ENCODE data around the gene CSNK2A2. TPM values are rescaled to one million over a fixed set of nuclear protein-coding genes. Genes with fewer than 3 reads are reported as not detected.
A peak's percentile ranks its signal among the peaks of the same experiment; 100 is the strongest.

The CSNK2A2 gene
- total RNA-seq, 1 donor from 2014 or later, result 35.5 TPM

DNA sequence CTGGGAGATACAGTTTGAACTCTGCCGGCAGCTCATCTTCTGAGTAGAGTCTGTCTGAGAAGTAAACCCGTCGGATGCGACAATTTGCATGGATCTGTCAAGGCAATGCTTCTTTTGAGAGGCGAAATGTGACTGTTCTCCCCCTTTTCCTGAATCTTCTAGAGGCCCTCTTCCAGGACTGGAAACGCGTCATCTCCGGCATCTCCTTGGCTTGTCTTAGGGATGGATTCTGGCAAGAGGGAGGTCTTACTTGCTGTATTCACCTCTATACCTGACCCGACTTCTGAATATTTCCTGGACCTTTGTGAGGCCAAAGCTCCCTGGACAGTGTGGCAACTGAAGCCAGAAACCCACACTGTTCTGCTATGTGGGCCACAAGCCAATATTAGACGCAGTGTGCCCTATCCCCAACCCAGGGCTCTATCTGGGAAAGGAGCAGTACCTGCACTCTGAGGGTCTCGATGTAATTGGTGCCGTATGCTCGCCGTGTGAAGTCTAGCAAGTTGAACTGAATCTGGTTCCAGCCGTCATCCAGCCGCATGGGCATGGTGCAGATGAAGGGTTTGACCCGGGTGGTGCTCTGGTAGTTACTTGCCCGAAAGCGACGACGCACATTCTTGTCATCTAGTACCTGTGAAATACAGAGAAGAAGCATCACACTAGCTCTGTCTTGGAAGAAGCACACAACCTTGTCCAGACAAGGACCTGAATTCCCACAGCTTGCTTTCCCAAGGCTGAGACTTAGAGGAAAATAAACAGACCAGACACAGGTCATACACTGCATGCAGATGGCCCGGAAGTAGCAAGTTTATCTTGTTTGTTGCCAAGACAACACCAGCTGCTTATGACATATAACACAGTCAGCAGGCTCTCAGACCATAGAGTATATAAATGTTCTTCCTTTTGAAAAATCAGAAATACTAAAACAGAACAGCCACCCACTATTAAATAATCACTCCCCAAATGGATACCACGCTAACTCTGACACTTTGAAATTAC is 82.8 kb downstream of the CSNK2A2 start:
- no peaks in the 10 kb centered on the region for H3K27me3 ChIP-seq (ENCODE audit: control insufficient read depth, insufficient read depth, low read length)
- FAIRE-seq, result peak; percentile 47
- TF ChIP-seq, protein P1, sequence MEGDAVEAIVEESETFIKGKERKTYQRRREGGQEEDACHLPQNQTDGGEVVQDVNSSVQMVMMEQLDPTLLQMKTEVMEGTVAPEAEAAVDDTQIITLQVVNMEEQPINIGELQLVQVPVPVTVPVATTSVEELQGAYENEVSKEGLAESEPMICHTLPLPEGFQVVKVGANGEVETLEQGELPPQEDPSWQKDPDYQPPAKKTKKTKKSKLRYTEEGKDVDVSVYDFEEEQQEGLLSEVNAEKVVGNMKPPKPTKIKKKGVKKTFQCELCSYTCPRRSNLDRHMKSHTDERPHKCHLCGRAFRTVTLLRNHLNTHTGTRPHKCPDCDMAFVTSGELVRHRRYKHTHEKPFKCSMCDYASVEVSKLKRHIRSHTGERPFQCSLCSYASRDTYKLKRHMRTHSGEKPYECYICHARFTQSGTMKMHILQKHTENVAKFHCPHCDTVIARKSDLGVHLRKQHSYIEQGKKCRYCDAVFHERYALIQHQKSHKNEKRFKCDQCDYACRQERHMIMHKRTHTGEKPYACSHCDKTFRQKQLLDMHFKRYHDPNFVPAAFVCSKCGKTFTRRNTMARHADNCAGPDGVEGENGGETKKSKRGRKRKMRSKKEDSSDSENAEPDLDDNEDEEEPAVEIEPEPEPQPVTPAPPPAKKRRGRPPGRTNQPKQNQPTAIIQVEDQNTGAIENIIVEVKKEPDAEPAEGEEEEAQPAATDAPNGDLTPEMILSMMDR (IDR thresholded peaks at IDR 0.05; ENCODE audit: insufficient read depth, low read length, severe bottlenecking), result no peak
- no peak for DNase-seq (ENCODE audit: low read depth)
- H3K4me3 ChIP-seq (ENCODE audit: low read depth, low read length), result no peak overlapping the region
- peaks cover 13% of the 10 kb centered on the region for H3K36me3 ChIP-seq (ENCODE audit: control insufficient read depth, insufficient read depth, low read length)

- H3K27me3 ChIP-seq (ENCODE audit: control insufficient read depth, insufficient read depth, low read length), result no peaks in the 10 kb centered on the region
- H3K36me3 ChIP-seq (ENCODE audit: control insufficient read depth, insufficient read depth, low read length), result peaks cover 11% of the 10 kb centered on the region
- TF ChIP-seq, protein P1 (IDR thresholded peaks at IDR 0.05; ENCODE audit: insufficient read depth, low read length, severe bottlenecking), result no peak
- FAIRE-seq (no peak), DNase-seq (ENCODE audit: low read depth) (no peak)
- no peak overlapping the region for H3K4me3 ChIP-seq (ENCODE audit: low read depth, low read length)
Observed at GRCh38 chr16:58111302-58111627, 86.6 kb downstream of the CSNK2A2 start.

GRCh38 chr16:58110571-58111301 is 87.2 kb downstream of the CSNK2A2 start:
- no peak for DNase-seq (ENCODE audit: low read depth)
- peaks cover 8% of the 10 kb centered on the region for H3K36me3 ChIP-seq (ENCODE audit: control insufficient read depth, insufficient read depth, low read length)
- H3K27me3 ChIP-seq (ENCODE audit: control insufficient read depth, insufficient read depth, low read length), result no peaks in the 10 kb centered on the region
- TF ChIP-seq, protein P1 (IDR thresholded peaks at IDR 0.05; ENCODE audit: insufficient read depth, low read length, severe bottlenecking), result no peak
- no peak overlapping the region for H3K4me3 ChIP-seq (ENCODE audit: low read depth, low read length)
- FAIRE-seq, result no peak

GRCh38 chr16:58109881-58110280 is 88.0 kb downstream of the CSNK2A2 start:
- TF ChIP-seq, protein P1 (IDR thresholded peaks at IDR 0.05; ENCODE audit: insufficient read depth, low read length, severe bottlenecking), result no peak
- no peak for DNase-seq (ENCODE audit: low read depth)
- Histone ChIP-seq H3K36me3 (ENCODE audit: control insufficient read depth, insufficient read depth, low read length) (peaks cover 4% of the 10 kb centered on the region), H3K27me3 (ENCODE audit: control insufficient read depth, insufficient read depth, low read length) (no peaks in the 10 kb centered on the region), H3K4me3 (ENCODE audit: low read depth, low read length) (no peak overlapping the region)
- FAIRE-seq, result no peak

DNA sequence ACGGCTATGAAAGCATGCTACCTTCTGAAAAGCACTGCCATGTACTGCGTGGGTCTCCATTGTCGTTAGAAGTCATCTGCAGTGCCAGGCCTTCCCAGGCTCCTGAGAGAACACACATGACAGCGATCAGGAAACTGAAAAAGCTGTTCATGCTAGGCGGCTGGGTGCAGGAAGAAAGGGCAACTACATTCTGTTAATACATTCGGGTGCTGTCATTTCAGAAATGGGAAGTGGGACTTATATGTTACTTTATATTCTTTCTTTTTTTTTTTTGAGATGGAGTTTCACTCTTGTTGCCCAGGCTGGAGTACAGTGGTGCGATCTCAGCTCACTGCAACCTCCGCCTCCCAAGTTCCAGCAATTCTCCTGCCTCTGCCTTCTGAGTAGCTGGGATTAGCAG is 88.6 kb downstream of the CSNK2A2 start:
- Histone ChIP-seq H3K27me3 (ENCODE audit: control insufficient read depth, insufficient read depth, low read length) (no peaks in the 10 kb centered on the region), H3K4me3 (ENCODE audit: low read depth, low read length) (no peak overlapping the region), H3K36me3 (ENCODE audit: control insufficient read depth, insufficient read depth, low read length) (no peaks in the 10 kb centered on the region)
- FAIRE-seq, result no peak
- DNase-seq (ENCODE audit: low read depth), result no peak
- TF ChIP-seq, protein P1 (IDR thresholded peaks at IDR 0.05; ENCODE audit: insufficient read depth, low read length, severe bottlenecking), result no peak

Other genes starting within 250 kb of the CSNK2A2 start
- gene CNGB1, start 227.0 kb downstream of the CSNK2A2 start, total RNA-seq, result under 0.01 and 0.26 TPM in 2 replicates
- 2.4 and 3.8 TPM in 2 replicates for gene ZNF319, start 197.4 kb downstream of the CSNK2A2 start, total RNA-seq
- gene USB1, start 196.7 kb downstream of the CSNK2A2 start, total RNA-seq, result 25.5 and 29.5 TPM in 2 replicates
- gene MMP15, start 172.4 kb downstream of the CSNK2A2 start, total RNA-seq, result 7.9 and 8.4 TPM in 2 replicates
- 30.3 and 31.4 TPM in 2 replicates for gene CFAP20, start 68.7 kb downstream of the CSNK2A2 start, total RNA-seq
- gene PRSS54, start 96.9 kb upstream of the CSNK2A2 start, total RNA-seq, result not detected in 2 replicates
- gene GINS3, start 194.4 kb upstream of the CSNK2A2 start, total RNA-seq, result 1.1 and 1.8 TPM in 2 replicates